WTC11 (cell line): ENCODE data around the gene SLC6A8. TPM values are rescaled to one million over a fixed set of nuclear protein-coding genes. Genes with fewer than 3 reads are reported as not detected.
A peak's percentile ranks its signal among the peaks of the same experiment; 100 is the strongest.

Experiments used
- ATAC-seq: fragments of 200-7000 bp; cut with Tn5 transposase; 2 replicates; pipeline ENCODE4 v1.10.0; 2021; ENCODE audit warnings: mild to moderate bottlenecking, moderate library complexity
- CTCF ChIA-PET: fragments of 300-600 bp; sonication (Branson Sonifier 250); formaldehyde crosslinking; loops from one replicate; lab custom pipeline; 2021; ENCODE audit warnings: antibody characterized with exemption; lab: Charles Lee
- POLR2A ChIA-PET: fragments of 350-600 bp; sonication (Branson Sonifier 250); formaldehyde crosslinking; loops from one replicate; lab custom pipeline; 2021; ENCODE audit warnings: antibody characterized with exemption; lab: Charles Lee
- DNase-seq: peaks from one replicate; pipeline ENCODE4 v3.0.0; 2021; ENCODE audit warnings: low spot score
- H3K27ac Mint-ChIP-seq: 2 replicates; pipeline ENCODE4 v1.8.0; 2021; ENCODE audit warnings: mixed read lengths
- H3K27me3 Mint-ChIP-seq: 2 replicates; pipeline ENCODE4 v1.8.0; 2021; ENCODE audit warnings: low read depth, mild to moderate bottlenecking, moderate library complexity, mixed read lengths
- H3K36me3 Mint-ChIP-seq: 2 replicates; pipeline ENCODE4 v1.8.0; 2021; ENCODE audit warnings: mixed read lengths
- H3K4me1 Mint-ChIP-seq: 2 replicates; pipeline ENCODE4 v1.8.0; 2022; ENCODE audit warnings: mixed read lengths
- H3K4me3 Mint-ChIP-seq: 2 replicates; pipeline ENCODE4 v1.8.0; 2021; ENCODE audit warnings: mild to moderate bottlenecking, moderate library complexity, mixed read lengths
- H3K9me3 Mint-ChIP-seq: 2 replicates; pipeline ENCODE4 v1.8.0; 2021; ENCODE audit warnings: mixed read lengths
- ATF1 ChIP-seq: sonication (generic); formaldehyde crosslinking; IDR thresholded peaks from 2 replicates; pipeline ENCODE4 v1.8.1; 2023; ENCODE audit warnings: mild to moderate bottlenecking, moderate library complexity, missing genetic modification reagents
- CBFB ChIP-seq: sonication (generic); formaldehyde crosslinking; IDR thresholded peaks from 2 replicates; pipeline ENCODE4 v1.8.1; 2022; ENCODE audit warnings: mild to moderate bottlenecking, low read depth, missing genetic modification reagents
- CREB1 ChIP-seq: sonication (generic); formaldehyde crosslinking; IDR thresholded peaks from 2 replicates; pipeline ENCODE4 v1.8.0; 2023; ENCODE audit warnings: mild to moderate bottlenecking, missing genetic modification reagents
- CTCF ChIP-seq: fragments of 200-600 bp; IDR thresholded peaks from 2 replicates; pipeline ENCODE4 v1.8.0; 2022; ENCODE audit warnings: antibody characterized with exemption
- E2F5 ChIP-seq: sonication (generic); formaldehyde crosslinking; IDR thresholded peaks from 2 replicates; pipeline ENCODE4 v1.8.1; 2022; ENCODE audit warnings: mild to moderate bottlenecking, moderate library complexity, missing genetic modification reagents
- ELF4 ChIP-seq: sonication (generic); formaldehyde crosslinking; IDR thresholded peaks from 2 replicates; pipeline ENCODE4 v1.8.1; 2022; ENCODE audit warnings: low read depth, mild to moderate bottlenecking, moderate library complexity, missing genetic modification reagents
- ETV6 ChIP-seq: sonication (generic); formaldehyde crosslinking; IDR thresholded peaks from 2 replicates; pipeline ENCODE4 v1.8.1; 2022; ENCODE audit warnings: mild to moderate bottlenecking, missing genetic modification reagents
- FOXP1 ChIP-seq: sonication (generic); formaldehyde crosslinking; IDR thresholded peaks from 2 replicates; pipeline ENCODE4 v1.8.0; 2022; ENCODE audit warnings: missing genetic modification reagents, mild to moderate bottlenecking, moderate library complexity, borderline replicate concordance
- HMGXB4 ChIP-seq: sonication (generic); formaldehyde crosslinking; IDR thresholded peaks from 2 replicates; pipeline ENCODE4 v1.8.1; 2023; ENCODE audit warnings: mild to moderate bottlenecking, moderate library complexity, missing genetic modification reagents
- IRF1 ChIP-seq: sonication (generic); formaldehyde crosslinking; IDR thresholded peaks from 2 replicates; pipeline ENCODE4 v1.8.0; 2023; ENCODE audit warnings: missing genetic modification reagents
- JAZF1 ChIP-seq: fragments of 250-450 bp; sonication (Bioruptor Pico); IDR thresholded peaks from 2 replicates; pipeline ENCODE4 v1.9.0; 2021; ENCODE audit warnings: moderate library complexity, mild to moderate bottlenecking, inconsistent platforms
- JUN ChIP-seq: sonication (generic); formaldehyde crosslinking; IDR thresholded peaks from 2 replicates; pipeline ENCODE4 v1.8.0; 2023; ENCODE audit warnings: mild to moderate bottlenecking, missing genetic modification reagents
- OVOL2 ChIP-seq: fragments of 250-450 bp; sonication (Bioruptor Pico); IDR thresholded peaks from 2 replicates; pipeline ENCODE4 v1.9.0; 2021; ENCODE audit warnings: mild to moderate bottlenecking, borderline replicate concordance
- TCF7 ChIP-seq: sonication (generic); formaldehyde crosslinking; IDR thresholded peaks from 2 replicates; pipeline ENCODE4 v1.8.0; 2022; ENCODE audit warnings: mild to moderate bottlenecking, low read depth, missing genetic modification reagents, moderate library complexity
- TEAD1 ChIP-seq: sonication (generic); formaldehyde crosslinking; IDR thresholded peaks from 2 replicates; pipeline ENCODE4 v1.8.0; 2022; ENCODE audit warnings: mild to moderate bottlenecking, missing genetic modification reagents
- ZBTB43 ChIP-seq: sonication (generic); formaldehyde crosslinking; IDR thresholded peaks from 2 replicates; pipeline ENCODE4 v1.8.1; 2023; ENCODE audit warnings: mild to moderate bottlenecking, missing genetic modification reagents
- ZNF121 ChIP-seq: sonication (generic); formaldehyde crosslinking; IDR thresholded peaks from 2 replicates; pipeline ENCODE4 v1.8.0; 2023; ENCODE audit warnings: missing genetic modification reagents
- ZNF423 ChIP-seq: fragments of 250-450 bp; sonication (Bioruptor Pico); IDR thresholded peaks from 2 replicates; pipeline ENCODE4 v2.1.2; 2022; ENCODE audit warnings: mild to moderate bottlenecking, moderate library complexity
- ZNF425 ChIP-seq: fragments of 250-450 bp; sonication (Bioruptor Pico); conservative IDR thresholded peaks from 2 replicates; pipeline ENCODE4 v1.9.0; 2021; ENCODE audit warnings: mild to moderate bottlenecking
- ZNF671 ChIP-seq: fragments of 250-450 bp; sonication (Bioruptor Pico); IDR thresholded peaks from 2 replicates; pipeline ENCODE4 v1.8.0; 2021; ENCODE audit warnings: mild to moderate bottlenecking
- total RNA-seq: library from RNA; stranded (reverse); gene quantifications from 3 replicates; pipeline ENCODE4 v1.2.3, GENCODE V29; 2021
- TF ChIP-seq, protein P1 (sequence below): sonication (generic); formaldehyde crosslinking; conservative IDR thresholded peaks from 2 replicates; pipeline ENCODE4 v1.8.1; 2022; ENCODE audit warnings: mild to moderate bottlenecking, missing genetic modification reagents
- TF ChIP-seq, protein P2 (sequence below): fragments of 250-450 bp; sonication (Bioruptor Pico); IDR thresholded peaks from 2 replicates; pipeline ENCODE4 v1.9.0; 2021; ENCODE audit warnings: moderate library complexity, mild to moderate bottlenecking, inconsistent platforms, borderline replicate concordance

The SLC6A8 gene
- total RNA-seq, 1 experiment from 2014 or later = 112 TPM

GRCh38 chrX:153640736-153641575, 46.8 kb upstream of the SLC6A8 start:
- DNase-seq (peak; percentile 19), ATAC-seq (no peak)

DNA sequence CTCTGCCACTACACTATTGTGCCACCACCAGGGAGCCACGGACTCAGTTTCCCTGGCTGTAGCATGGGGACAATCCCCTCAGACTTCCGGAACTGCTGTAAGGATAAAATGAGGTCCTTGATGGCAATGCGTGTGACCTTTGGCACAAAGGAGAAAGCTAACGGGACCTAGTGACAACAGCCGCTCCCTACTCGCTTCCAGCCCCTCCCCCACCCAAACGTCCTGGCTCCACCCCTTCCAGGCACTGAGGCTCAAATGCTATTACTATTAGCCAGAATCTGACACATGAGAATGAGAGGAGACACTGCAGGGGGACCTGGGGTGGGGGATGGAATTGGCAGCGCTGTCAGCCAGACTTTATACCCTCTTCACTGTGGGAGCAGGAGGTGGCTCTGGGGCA, 46.1 kb upstream of the SLC6A8 start:
- POLR2A ChIA-PET = no interaction called here
- CTCF ChIA-PET = interaction anchor here (0.9 to 2.4 kb wide), 7 partner anchors 8 to 181 kb away, joined by 3 to 13 read pairs (median 4); no protein-coding TSS in a partner anchor
- Mint-ChIP-seq H3K4me1 (peaks cover 10% of the 10 kb centered on the region), H3K4me3 (peak overlapping the region; percentile 56), H3K9me3 (no peaks in the 10 kb centered on the region), H3K36me3 (no peaks in the 10 kb centered on the region), H3K27me3 (peaks cover 57% of the 10 kb centered on the region), H3K27ac (no peak overlapping the region)
- ATAC-seq (no peak; the same call in 1 of the 2 replicates), DNase-seq (no peak)
- TF ChIP-seq JAZF1 (CRISPR knock-in tag) = no peak
- TF ChIP-seq ZBTB43 = no peak
- TF ChIP-seq ATF1 (CRISPR knock-in tag) = no peak
- TF ChIP-seq TCF7 (CRISPR knock-in tag) = no peak
- TF ChIP-seq CREB1 (CRISPR knock-in tag) = no peak
- TF ChIP-seq HMGXB4 (CRISPR knock-in tag) = no peak
- no peak for TF ChIP-seq JUN (CRISPR knock-in tag)
- TF ChIP-seq, protein P1, sequence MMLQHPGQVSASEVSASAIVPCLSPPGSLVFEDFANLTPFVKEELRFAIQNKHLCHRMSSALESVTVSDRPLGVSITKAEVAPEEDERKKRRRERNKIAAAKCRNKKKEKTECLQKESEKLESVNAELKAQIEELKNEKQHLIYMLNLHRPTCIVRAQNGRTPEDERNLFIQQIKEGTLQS = no peak

More at GRCh38 chrX:153640736-153641575, 46.8 kb upstream of the SLC6A8 start:
- POLR2A ChIA-PET = no interaction called here
- Mint-ChIP-seq H3K4me1 (peaks cover 10% of the 10 kb centered on the region), H3K9me3 (no peaks in the 10 kb centered on the region)
- TF ChIP-seq ZNF121 (CRISPR knock-in tag) (no peak), ZNF425 (CRISPR knock-in tag) (no peak), E2F5 (CRISPR knock-in tag) (no peak), ZNF423 (CRISPR knock-in tag) (no peak), IRF1 (CRISPR knock-in tag) (no peak), ZNF671 (no peak), OVOL2 (CRISPR knock-in tag) (no peak), CTCF (no peak), FOXP1 (CRISPR knock-in tag) (no peak), JUN (CRISPR knock-in tag) (no peak), ETV6 (CRISPR knock-in tag) (no peak), TEAD1 (CRISPR knock-in tag) (no peak), ELF4 (no peak), CBFB (CRISPR knock-in tag) (no peak)
- TF ChIP-seq, protein P2, sequence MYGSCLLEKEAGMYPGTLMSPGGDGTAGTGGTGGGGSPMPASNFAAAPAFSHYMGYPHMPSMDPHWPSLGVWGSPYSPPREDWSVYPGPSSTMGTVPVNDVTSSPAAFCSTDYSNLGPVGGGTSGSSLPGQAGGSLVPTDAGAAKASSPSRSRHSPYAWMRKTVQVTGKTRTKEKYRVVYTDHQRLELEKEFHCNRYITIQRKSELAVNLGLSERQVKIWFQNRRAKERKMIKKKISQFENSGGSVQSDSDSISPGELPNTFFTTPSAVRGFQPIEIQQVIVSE (CRISPR knock-in tag) = no peak
- TF ChIP-seq, all 79 proteins: peak for 0
- no peak overlapping the region for H3K27ac Mint-ChIP-seq
- peak overlapping the region; percentile 56 for H3K4me3 Mint-ChIP-seq
- CTCF ChIA-PET = interaction anchor here (0.5 to 2.4 kb wide), 9 partner anchors 9 to 180 kb away, joined by 3 to 13 read pairs (median 4); no protein-coding TSS in a partner anchor
- peaks cover 51% of the 10 kb centered on the region for H3K27me3 Mint-ChIP-seq
- no peaks in the 10 kb centered on the region for H3K36me3 Mint-ChIP-seq
